Effector CD8-positive, alpha-beta T cell (primary cell): Measurements from ENCODE around the gene SPSB3.

Experiments
- DNase-seq: peaks from one replicate; lab custom pipeline; 2025; lab: John Stamatoyannopoulos, UW
- total RNA-seq, 4 experiments: gene quantifications; one replicate each; lab custom pipeline; 2026; lab: John Stamatoyannopoulos, UW

The SPSB3 gene
- 145 to 176 (median 167) reads per million in 4 experiments for total RNA-seq

GRCh38 chr16:1782408-1783264 lies at the start of gene SPSB3, which contains the start of gene NUBP2:
Gene SPSB3, minus strand, starts transcription at chr16:1782571. Its CDS starts 1,088 bp downstream, at chr16:1781483.
Gene NUBP2, plus strand, starts transcription at chr16:1782960. Its CDS starts 61 bp downstream, at chr16:1783021.
- DNase-seq = peak; percentile 95

GRCh38 chr16:1831186-1832075 lies 49.1 kb upstream of the SPSB3 start:
- no peak for DNase-seq

- DNase-seq = no peak
Observed at GRCh38 chr16:1830213-1830612, 47.8 kb upstream of the SPSB3 start.

- DNase-seq = no peak
Observed at GRCh38 chr16:1828645-1829410, 46.5 kb upstream of the SPSB3 start.

GRCh38 chr16:1826691-1827573 lies 44.6 kb upstream of the SPSB3 start, which contains the start of the genes FAHD1 and HAGH:
Gene FAHD1, plus strand, starts transcription at chr16:1827206. Its CDS starts 33 bp downstream, at chr16:1827239.
Gene HAGH, minus strand, starts transcription at chr16:1826825. Its CDS starts 38 bp downstream, at chr16:1826787.
- peak; percentile 80 for DNase-seq

GRCh38 chr16:1825864-1826690 lies 43.7 kb upstream of the SPSB3 start:
- DNase-seq = peak; percentile 59

- DNase-seq = no peak
Observed at GRCh38 chr16:1825381-1825863, 43.1 kb upstream of the SPSB3 start.

GRCh38 chr16:1823821-1824220 lies 41.5 kb upstream of the SPSB3 start:
- no peak for DNase-seq

GRCh38 chr16:1822801-1823200 lies 40.4 kb upstream of the SPSB3 start:
- no peak for DNase-seq

- DNase-seq = no peak
Observed at GRCh38 chr16:1821861-1822611, 39.7 kb upstream of the SPSB3 start.

GRCh38 chr16:1820946-1821290 lies 38.5 kb upstream of the SPSB3 start:
- DNase-seq = no peak

- no peak for DNase-seq
Observed at GRCh38 chr16:1820096-1820945, 38.0 kb upstream of the SPSB3 start.

- DNase-seq = no peak
Observed at GRCh38 chr16:1819611-1820010, 37.2 kb upstream of the SPSB3 start.

GRCh38 chr16:1818873-1819525 lies 36.6 kb upstream of the SPSB3 start:
- DNase-seq = no peak

- DNase-seq = no peak
Observed at GRCh38 chr16:1818204-1818872, 36.0 kb upstream of the SPSB3 start.

- DNase-seq = no peak
Observed at GRCh38 chr16:1817716-1818115, 35.3 kb upstream of the SPSB3 start.

- DNase-seq = no peak
Observed at GRCh38 chr16:1817276-1817589, 34.9 kb upstream of the SPSB3 start.
